Testis (tissue), 3 donors: ENCODE measurements around the gene TYROBP. TPM values are rescaled to one million over a fixed set of nuclear protein-coding genes. Genes with fewer than 3 reads are reported as not detected.

Experiments
- DNase-seq: peaks from one replicate; pipeline ENCODE4 v3.0.0-alpha.2; 2019
- H3K27ac ChIP-seq, 2 donors: fragments of 200-600 bp; sonication (generic); one replicate each; pipeline ENCODE4 v1.5.1; 2019
- H3K27me3 ChIP-seq: fragments of 200-600 bp; sonication (generic); one replicate; pipeline ENCODE4 v1.5.1; 2019
- H3K36me3 ChIP-seq: fragments of 200-600 bp; sonication (generic); one replicate; pipeline ENCODE4 v1.5.1; 2017; ENCODE audit warnings: low read depth; ENCODE audit errors: missing control alignments
- H3K4me1 ChIP-seq: fragments of 200-600 bp; sonication (generic); one replicate; pipeline ENCODE4 v1.5.1; 2019
- H3K4me3 ChIP-seq, 2 donors: fragments of 200-600 bp; sonication (generic); one replicate each; pipeline ENCODE4 v1.5.1; 2017 to 2019
- H3K9me3 ChIP-seq: fragments of 200-600 bp; sonication (generic); one replicate; pipeline ENCODE4 v1.5.1; 2017
- POLR2A ChIP-seq: fragments of 450-650 bp; IDR thresholded peaks from one replicate; pipeline ENCODE4 v1.6.1; 2017; ENCODE audit warnings: antibody characterized with exemption, mild to moderate bottlenecking, moderate library complexity
- WGBS, 2 donors: methylation state at CpG; one replicate each; pipeline ENCODE4 v1.1.5; 2018; 5-methylcytosine and 5-hydroxymethylcytosine counted together
- intact Hi-C: fragments of 100-400 bp; cut with DNase I; formaldehyde crosslinking; loops from one replicate; pipeline ENCODE4 v1.15.1; 2023; ENCODE audit warnings: low total_unique reads
- polyA plus RNA-seq: library from polyadenylated mRNA; stranded (reverse); fragments of 350-450 nt; fragmentation: Illumina TruSeq; extraction: RNeasy Lipid Tissue Mini Kit (QIAGEN cat#74804); gene quantifications from one replicate; pipeline ENCODE4 v1.2.3, GENCODE V29; 2014; ENCODE audit warnings: low read depth, low replicate concordance; ENCODE audit not compliant: insufficient read depth
- total RNA-seq, 2 donors: library from RNA; depleted of rRNA; stranded (reverse); fragments of >200 nt; gene quantifications; one replicate each; pipeline ENCODE4 v1.2.3, GENCODE V29; 2016
- TF ChIP-seq, protein P1 (sequence below), 3 experiments: fragments of 450-650 bp in 2 of 3; fragments of 200-600 bp in 1 of 3; sonication (generic) in 1 of 3; IDR thresholded peaks; one replicate each; pipeline ENCODE4 v1.5.1; 2016 to 2019; ENCODE audit warnings: antibody characterized with exemption in 3 of 3, mild to moderate bottlenecking in 2 of 3, moderate library complexity in 1 of 3

Gene TYROBP
- total and polyA plus RNA-seq, 3 donors from 2014 or later: 2.9 to 77.5 (median 21.7) TPM

- H3K27me3 ChIP-seq: no peaks in the 10 kb centered on the region
- peak; percentile 44 for DNase-seq
- no peaks in the 10 kb centered on the region for H3K4me1 ChIP-seq
- no peaks in the 10 kb centered on the region for H3K9me3 ChIP-seq
- intact Hi-C loops: no loop called here
- H3K36me3 ChIP-seq: no peaks in the 10 kb centered on the region
- TF ChIP-seq, protein P1, sequence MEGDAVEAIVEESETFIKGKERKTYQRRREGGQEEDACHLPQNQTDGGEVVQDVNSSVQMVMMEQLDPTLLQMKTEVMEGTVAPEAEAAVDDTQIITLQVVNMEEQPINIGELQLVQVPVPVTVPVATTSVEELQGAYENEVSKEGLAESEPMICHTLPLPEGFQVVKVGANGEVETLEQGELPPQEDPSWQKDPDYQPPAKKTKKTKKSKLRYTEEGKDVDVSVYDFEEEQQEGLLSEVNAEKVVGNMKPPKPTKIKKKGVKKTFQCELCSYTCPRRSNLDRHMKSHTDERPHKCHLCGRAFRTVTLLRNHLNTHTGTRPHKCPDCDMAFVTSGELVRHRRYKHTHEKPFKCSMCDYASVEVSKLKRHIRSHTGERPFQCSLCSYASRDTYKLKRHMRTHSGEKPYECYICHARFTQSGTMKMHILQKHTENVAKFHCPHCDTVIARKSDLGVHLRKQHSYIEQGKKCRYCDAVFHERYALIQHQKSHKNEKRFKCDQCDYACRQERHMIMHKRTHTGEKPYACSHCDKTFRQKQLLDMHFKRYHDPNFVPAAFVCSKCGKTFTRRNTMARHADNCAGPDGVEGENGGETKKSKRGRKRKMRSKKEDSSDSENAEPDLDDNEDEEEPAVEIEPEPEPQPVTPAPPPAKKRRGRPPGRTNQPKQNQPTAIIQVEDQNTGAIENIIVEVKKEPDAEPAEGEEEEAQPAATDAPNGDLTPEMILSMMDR (IDR thresholded peaks at IDR 0.05): no peak
- TF ChIP-seq POLR2A: no peak
- H3K27ac ChIP-seq: no peak overlapping the region
- H3K4me3 ChIP-seq: no peak overlapping the region
- 50 to 59% methylated on average over 14 of the region's 14 CpGs for WGBS, 2 donors
Measured at GRCh38 chr19:35862528-35862927, 45.6 kb downstream of the TYROBP start.

GRCh38 chr19:35861640-35862160 is 46.4 kb downstream of the TYROBP start:
- H3K9me3 ChIP-seq: no peaks in the 10 kb centered on the region
- no peak overlapping the region for H3K27ac ChIP-seq
- H3K27me3 ChIP-seq: no peaks in the 10 kb centered on the region
- peaks cover under 1% of the 10 kb centered on the region for H3K4me1 ChIP-seq
- no peaks in the 10 kb centered on the region for H3K36me3 ChIP-seq
- TF ChIP-seq POLR2A: no peak
- TF ChIP-seq, protein P1 (IDR thresholded peaks at IDR 0.05): no peak
- intact Hi-C loops: no loop called here
- DNase-seq: no peak
- no peak overlapping the region for H3K4me3 ChIP-seq
- WGBS, 2 donors: 40 to 47% methylated on average over 16 to 19 of the region's 19 CpGs

DNA sequence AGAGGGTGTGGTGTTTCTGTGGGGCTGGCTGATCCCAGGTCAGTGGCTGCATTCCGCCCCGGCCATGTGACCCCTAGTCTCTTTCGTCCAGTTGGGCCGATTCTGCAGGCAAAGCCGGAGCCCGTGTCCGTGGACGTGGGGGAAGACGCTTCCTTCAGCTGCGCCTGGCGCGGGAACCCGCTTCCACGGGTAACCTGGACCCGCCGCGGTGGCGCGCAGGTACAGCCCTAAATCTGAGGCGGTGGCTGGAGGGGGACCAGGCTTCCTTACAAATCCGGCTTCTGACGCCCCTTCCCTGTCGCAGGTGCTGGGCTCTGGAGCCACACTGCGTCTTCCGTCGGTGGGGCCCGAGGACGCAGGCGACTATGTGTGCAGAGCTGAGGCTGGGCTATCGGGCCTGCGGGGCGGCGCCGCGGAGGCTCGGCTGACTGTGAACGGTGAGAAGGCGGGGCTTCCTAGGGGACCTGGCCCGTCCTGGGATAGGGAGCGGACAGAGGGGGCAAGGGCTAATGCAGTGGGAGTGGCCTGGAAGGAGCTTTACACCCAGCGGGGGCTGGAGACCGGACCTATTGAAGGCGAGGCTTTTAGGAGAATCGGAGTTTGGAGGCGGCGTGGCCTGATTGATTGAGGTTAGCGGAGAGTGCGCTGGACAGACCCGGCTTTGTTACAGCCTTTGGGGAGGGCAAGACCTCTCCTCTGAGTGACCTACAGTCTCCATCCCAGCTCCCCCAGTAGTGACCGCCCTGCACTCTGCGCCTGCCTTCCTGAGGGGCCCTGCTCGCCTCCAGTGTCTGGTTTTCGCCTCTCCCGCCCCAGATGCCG is 47.1 kb downstream of the TYROBP start:
- no peaks in the 10 kb centered on the region for H3K27me3 ChIP-seq
- H3K27ac ChIP-seq: no peak overlapping the region
- no peaks in the 10 kb centered on the region for H3K9me3 ChIP-seq
- peaks cover 3% of the 10 kb centered on the region for H3K4me1 ChIP-seq
- H3K36me3 ChIP-seq: no peaks in the 10 kb centered on the region
- no peak for DNase-seq
- TF ChIP-seq, protein P1 (IDR thresholded peaks at IDR 0.05): no peak
- no peak for TF ChIP-seq POLR2A
- 6 to 10% methylated on average over 51 to 54 of the region's 55 CpGs for WGBS, 2 donors
- intact Hi-C loops: no loop called here
- peak overlapping the region in 1 of 2 donors; percentile 4 for H3K4me3 ChIP-seq

- no peak overlapping the region for H3K4me3 ChIP-seq
- WGBS, 2 donors: 8 to 17% methylated on average over 8 to 24 of the region's 24 CpGs
- H3K36me3 ChIP-seq: no peaks in the 10 kb centered on the region
- H3K27ac ChIP-seq: no peak overlapping the region
- no peaks in the 10 kb centered on the region for H3K9me3 ChIP-seq
- no peaks in the 10 kb centered on the region for H3K27me3 ChIP-seq
- intact Hi-C loops: no loop called here
- peaks cover 3% of the 10 kb centered on the region for H3K4me1 ChIP-seq
- no peak for TF ChIP-seq POLR2A
- TF ChIP-seq, protein P1 (IDR thresholded peaks at IDR 0.05): no peak
- no peak for DNase-seq
Measured at GRCh38 chr19:35860436-35860817, 47.7 kb downstream of the TYROBP start.

- Histone ChIP-seq H3K27me3 (no peaks in the 10 kb centered on the region), H3K27ac (no peak overlapping the region), H3K4me3 (no peak overlapping the region), H3K9me3 (no peaks in the 10 kb centered on the region), H3K4me1 (peaks cover 3% of the 10 kb centered on the region), H3K36me3 (no peaks in the 10 kb centered on the region)
- TF ChIP-seq POLR2A: no peak
- TF ChIP-seq, protein P1 (IDR thresholded peaks at IDR 0.05): no peak
- WGBS, 2 donors: 75 to 89% methylated on average over 4 of the region's 4 CpGs
- DNase-seq: no peak
- intact Hi-C loops: no loop called here
Measured at GRCh38 chr19:35859414-35859813, 48.7 kb downstream of the TYROBP start.
